Dendritic cell treated with granulocyte-macrophage colony-stimulating factor and Interleukin-4, amounts not matched to agents 40 ng/mL and 50 ng/mL, for 4 days (primary cell): ENCODE measurements around the gene POLR3A.

Source experiments
- H3K27ac Mint-ChIP-seq: one replicate; pipeline ENCODE4 v1.8.0; 2022; ENCODE audit warnings: mild to moderate bottlenecking, mixed read lengths
- H3K27me3 Mint-ChIP-seq: one replicate; pipeline ENCODE4 v1.8.0; 2022; ENCODE audit warnings: mild to moderate bottlenecking, mixed read lengths
- H3K36me3 Mint-ChIP-seq: one replicate; pipeline ENCODE4 v1.8.0; 2022; ENCODE audit warnings: low read depth, mixed read lengths
- H3K4me1 Mint-ChIP-seq: one replicate; pipeline ENCODE4 v1.8.0; 2022; ENCODE audit warnings: low read depth, mixed read lengths
- H3K4me3 Mint-ChIP-seq: one replicate; pipeline ENCODE4 v1.8.0; 2022; ENCODE audit warnings: mild to moderate bottlenecking, moderate library complexity, mixed read lengths
- H3K9me3 Mint-ChIP-seq: one replicate; pipeline ENCODE4 v1.8.0; 2022; ENCODE audit warnings: mixed read lengths
- intact Hi-C: fragments of 100-400 bp; cut with micrococcal nuclease; formaldehyde crosslinking; loops from one replicate; pipeline ENCODE4 v1.15.0; 2022

POLR3A gene

DNA sequence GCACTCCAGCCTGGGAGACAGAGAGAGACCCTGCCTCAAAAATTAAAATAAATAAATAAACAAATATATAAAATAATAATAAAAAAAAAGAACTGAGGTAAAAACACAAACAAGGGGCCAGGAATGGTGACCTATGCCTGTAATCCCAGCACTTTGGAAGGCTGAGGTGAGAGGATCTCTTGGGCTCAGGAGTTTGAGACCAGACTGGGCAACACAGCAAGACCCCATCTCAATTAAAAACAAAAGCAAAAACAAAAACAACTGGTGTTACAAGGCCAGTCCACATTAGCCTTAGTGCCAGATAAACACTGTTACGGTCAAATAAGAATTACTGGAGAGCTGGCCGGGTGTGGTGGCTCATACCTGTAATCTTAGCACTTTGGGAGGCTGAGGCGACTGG is 5.6 kb downstream of the POLR3A start:
- Mint-ChIP-seq H3K27me3 (no peaks in the 10 kb centered on the region), H3K36me3 (peaks cover 81% of the 10 kb centered on the region), H3K9me3 (no peaks in the 10 kb centered on the region), H3K27ac (no peak overlapping the region), H3K4me1 (peaks cover 21% of the 10 kb centered on the region), H3K4me3 (no peak overlapping the region)
- intact Hi-C loops, result no loop called here

GRCh38 chr10:78021201-78021600 is 8.1 kb downstream of the POLR3A start:
- Mint-ChIP-seq H3K27me3 (no peaks in the 10 kb centered on the region), H3K4me3 (no peak overlapping the region)

DNA sequence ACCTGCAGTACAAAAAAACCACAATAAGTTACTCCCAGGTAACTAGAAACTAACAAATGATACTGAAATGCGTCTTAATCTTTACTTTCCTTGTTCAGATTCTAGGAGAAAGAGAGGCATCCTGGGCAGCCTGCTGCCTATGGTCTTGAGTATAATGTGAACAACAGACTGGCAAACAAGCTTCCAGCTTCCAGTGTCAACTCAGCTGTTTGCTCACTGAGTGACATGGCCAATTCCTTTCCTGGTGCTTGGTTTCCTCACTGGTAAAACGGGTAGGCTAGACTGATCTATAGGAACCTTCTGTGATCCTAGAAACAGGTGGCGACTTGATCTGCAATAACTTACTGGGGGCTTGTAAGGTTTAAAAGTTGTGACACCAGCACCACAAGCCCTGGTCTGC is 10.1 kb downstream of the POLR3A start:
- Mint-ChIP-seq H3K27ac (no peak overlapping the region), H3K36me3 (peaks cover 100% of the 10 kb centered on the region), H3K27me3 (no peaks in the 10 kb centered on the region), H3K4me1 (no peaks in the 10 kb centered on the region), H3K9me3 (no peaks in the 10 kb centered on the region), H3K4me3 (no peak overlapping the region)
- intact Hi-C loops, result no loop called here

More at GRCh38 chr10:78021201-78021600, 8.1 kb downstream of the POLR3A start:
- Mint-ChIP-seq H3K4me1 (peaks cover under 1% of the 10 kb centered on the region), H3K27ac (no peak overlapping the region), H3K36me3 (peaks cover 100% of the 10 kb centered on the region), H3K9me3 (no peaks in the 10 kb centered on the region)
- intact Hi-C loops, result no loop called here

DNA sequence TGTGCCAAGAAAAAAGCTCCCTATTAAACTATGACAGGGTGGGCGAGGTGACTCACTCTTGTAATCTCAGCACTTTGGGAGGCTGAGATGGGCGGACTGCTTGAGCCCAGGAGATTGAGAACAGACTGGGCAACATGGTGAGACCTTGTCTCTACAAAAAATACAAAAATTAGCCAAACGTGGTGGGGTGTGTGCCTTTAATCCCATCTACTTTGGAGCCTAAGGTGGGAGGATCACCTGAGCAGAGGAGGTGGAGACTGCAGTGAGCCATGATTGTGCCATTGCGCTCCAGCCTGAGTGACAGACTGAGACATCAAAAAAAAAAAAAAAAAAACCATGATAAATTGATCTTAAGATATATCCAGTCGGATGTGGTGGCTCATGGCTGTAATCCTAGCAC is 11.5 kb downstream of the POLR3A start:
- no peak overlapping the region for H3K27ac Mint-ChIP-seq
- H3K9me3 Mint-ChIP-seq, result no peaks in the 10 kb centered on the region
- no peaks in the 10 kb centered on the region for H3K4me1 Mint-ChIP-seq
- H3K27me3 Mint-ChIP-seq, result no peaks in the 10 kb centered on the region
- no peak overlapping the region for H3K4me3 Mint-ChIP-seq
- H3K36me3 Mint-ChIP-seq, result peaks cover 100% of the 10 kb centered on the region
- intact Hi-C loops, result no loop called here

DNA sequence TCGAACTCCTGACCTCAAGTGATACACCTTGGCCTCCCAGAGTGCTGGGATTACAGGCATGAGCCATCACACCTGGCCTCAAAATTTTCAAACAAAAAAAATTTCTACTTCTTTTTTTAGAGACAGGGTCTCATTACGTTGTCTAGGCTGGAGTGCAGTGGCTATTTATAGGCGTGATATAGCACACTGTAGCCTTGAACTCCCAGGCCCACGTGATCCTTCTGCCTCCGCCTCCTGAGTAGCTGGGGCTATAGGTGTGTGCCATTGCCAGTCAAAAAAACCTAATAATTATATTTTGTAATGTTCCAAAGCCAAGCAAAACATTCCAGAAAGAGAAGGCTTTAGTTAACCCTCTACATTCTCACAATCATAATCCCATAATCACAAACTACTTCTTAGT is 13.8 kb downstream of the POLR3A start:
- Mint-ChIP-seq H3K27ac (no peak overlapping the region), H3K36me3 (peaks cover 100% of the 10 kb centered on the region), H3K4me1 (no peaks in the 10 kb centered on the region), H3K9me3 (no peaks in the 10 kb centered on the region), H3K27me3 (no peaks in the 10 kb centered on the region), H3K4me3 (no peak overlapping the region)
- intact Hi-C loops, result no loop called here

DNA sequence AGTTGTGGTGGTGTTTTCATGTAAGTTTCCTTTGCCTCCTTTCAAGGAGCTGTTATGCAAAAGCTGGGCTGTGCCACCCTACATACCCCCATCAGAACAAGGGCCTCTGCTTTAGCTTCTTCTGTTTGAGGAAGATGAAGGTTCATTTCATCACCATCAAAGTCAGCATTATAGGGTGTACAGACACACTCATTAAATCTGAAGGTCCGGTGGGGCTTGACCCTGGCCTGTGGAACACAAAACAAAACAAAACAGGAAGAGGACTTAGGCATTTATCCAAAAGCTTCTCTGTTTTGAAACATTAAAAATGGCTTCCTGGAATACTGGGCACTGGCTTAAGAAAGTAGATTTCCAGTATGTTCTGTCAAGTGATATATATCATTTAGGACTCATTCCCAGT is 15.8 kb downstream of the POLR3A start:
- Mint-ChIP-seq H3K4me3 (no peak overlapping the region), H3K27ac (no peak overlapping the region), H3K27me3 (no peaks in the 10 kb centered on the region), H3K4me1 (no peaks in the 10 kb centered on the region), H3K36me3 (peaks cover 100% of the 10 kb centered on the region), H3K9me3 (no peaks in the 10 kb centered on the region)
- intact Hi-C loops, result no loop called here

- intact Hi-C loops, result no loop called here
- Mint-ChIP-seq H3K36me3 (peaks cover 96% of the 10 kb centered on the region), H3K4me1 (no peaks in the 10 kb centered on the region), H3K27me3 (no peaks in the 10 kb centered on the region), H3K4me3 (no peak overlapping the region), H3K27ac (no peak overlapping the region), H3K9me3 (no peaks in the 10 kb centered on the region)
Observed at GRCh38 chr10:78011065-78011464, 18.2 kb downstream of the POLR3A start.

- H3K27ac Mint-ChIP-seq, result no peak overlapping the region
- H3K4me3 Mint-ChIP-seq, result no peak overlapping the region
- H3K36me3 Mint-ChIP-seq, result peaks cover 96% of the 10 kb centered on the region
- no peaks in the 10 kb centered on the region for H3K27me3 Mint-ChIP-seq
- H3K4me1 Mint-ChIP-seq, result no peaks in the 10 kb centered on the region
- intact Hi-C loops, result no loop called here
- no peaks in the 10 kb centered on the region for H3K9me3 Mint-ChIP-seq
Observed at GRCh38 chr10:78010278-78010677, 19.0 kb downstream of the POLR3A start.

DNA sequence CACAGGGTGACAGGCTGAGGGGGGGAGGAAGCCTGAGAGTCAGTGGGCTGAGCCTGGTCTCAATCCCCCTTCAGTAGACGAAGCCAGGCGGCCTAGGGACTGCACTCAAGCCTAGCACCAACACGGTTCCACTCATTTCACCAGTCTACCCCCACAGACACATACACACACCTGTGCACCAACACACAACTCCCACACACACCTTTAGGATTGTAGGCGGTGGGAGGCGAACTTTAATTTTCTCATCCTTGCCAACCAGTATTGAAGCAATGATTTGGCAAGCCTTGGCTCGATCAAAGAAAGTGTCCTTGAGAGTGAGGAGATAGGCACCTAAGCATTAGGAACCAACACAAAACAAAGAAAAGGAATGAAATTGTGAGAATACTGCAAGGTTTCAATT is 19.7 kb downstream of the POLR3A start:
- H3K27ac Mint-ChIP-seq, result no peak overlapping the region
- H3K4me3 Mint-ChIP-seq, result no peak overlapping the region
- no peaks in the 10 kb centered on the region for H3K27me3 Mint-ChIP-seq
- no peaks in the 10 kb centered on the region for H3K4me1 Mint-ChIP-seq
- no peaks in the 10 kb centered on the region for H3K9me3 Mint-ChIP-seq
- H3K36me3 Mint-ChIP-seq, result peaks cover 96% of the 10 kb centered on the region
- intact Hi-C loops, result no loop called here

- Mint-ChIP-seq H3K27ac (no peak overlapping the region), H3K36me3 (peaks cover 96% of the 10 kb centered on the region)
Observed at GRCh38 chr10:78007172-78007571, 22.1 kb downstream of the POLR3A start.

DNA sequence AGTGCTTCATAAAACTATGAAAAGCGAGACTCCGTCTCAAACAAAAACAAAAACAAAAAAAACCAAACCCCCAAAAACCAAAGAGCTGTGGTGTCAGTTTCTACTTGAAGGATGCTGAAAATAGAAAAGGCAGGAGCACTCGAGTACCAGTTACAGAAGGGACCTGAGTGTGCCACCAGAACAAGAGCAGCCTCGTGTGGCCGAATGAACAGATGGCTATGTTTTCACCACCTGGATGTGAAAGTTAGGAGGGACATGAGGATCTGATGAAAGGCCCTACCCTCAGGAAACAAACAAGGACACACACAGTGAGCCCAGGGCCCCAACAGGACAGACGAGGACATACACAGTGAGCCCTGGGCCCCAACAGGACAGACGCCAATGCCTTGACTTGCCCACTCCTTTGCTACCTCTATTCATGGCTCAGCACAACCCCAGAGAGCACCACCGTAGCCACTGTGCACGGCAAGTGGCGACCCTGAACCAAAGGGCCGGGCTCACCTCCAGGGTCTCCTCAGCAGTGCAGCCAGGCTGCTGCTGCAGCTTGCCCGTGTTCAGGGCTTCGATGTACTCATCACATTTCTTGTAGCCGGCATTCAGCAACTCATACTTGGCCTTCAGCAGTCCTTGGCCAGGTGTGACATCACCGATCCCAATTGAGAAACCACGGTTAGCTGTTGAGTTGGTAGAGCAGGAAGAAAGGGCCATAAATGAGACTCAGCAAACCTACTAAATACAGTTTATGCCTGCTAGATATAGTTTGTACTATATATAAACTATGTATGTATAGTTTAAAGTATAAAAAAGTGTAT is 24.9 kb downstream of the POLR3A start:
- Mint-ChIP-seq H3K27ac (no peak overlapping the region), H3K27me3 (no peaks in the 10 kb centered on the region), H3K36me3 (peaks cover 94% of the 10 kb centered on the region), H3K4me1 (no peaks in the 10 kb centered on the region), H3K9me3 (no peaks in the 10 kb centered on the region), H3K4me3 (no peak overlapping the region)
- intact Hi-C loops, result no loop called here

More at GRCh38 chr10:78007172-78007571, 22.1 kb downstream of the POLR3A start:
- H3K4me3 Mint-ChIP-seq, result no peak overlapping the region
- intact Hi-C loops, result no loop called here
- no peaks in the 10 kb centered on the region for H3K27me3 Mint-ChIP-seq
- no peaks in the 10 kb centered on the region for H3K4me1 Mint-ChIP-seq
- H3K9me3 Mint-ChIP-seq, result no peaks in the 10 kb centered on the region

- Mint-ChIP-seq H3K27ac (no peak overlapping the region), H3K27me3 (no peaks in the 10 kb centered on the region), H3K4me3 (no peak overlapping the region), H3K9me3 (no peaks in the 10 kb centered on the region), H3K36me3 (peaks cover 98% of the 10 kb centered on the region), H3K4me1 (no peaks in the 10 kb centered on the region)
- intact Hi-C loops, result no loop called here
Observed at GRCh38 chr10:78002541-78003288, 26.6 kb downstream of the POLR3A start.

GRCh38 chr10:78000956-78001472 is 28.3 kb downstream of the POLR3A start:
- Mint-ChIP-seq H3K36me3 (peaks cover 98% of the 10 kb centered on the region), H3K27ac (no peak overlapping the region), H3K9me3 (no peaks in the 10 kb centered on the region), H3K4me1 (no peaks in the 10 kb centered on the region), H3K4me3 (no peak overlapping the region), H3K27me3 (no peaks in the 10 kb centered on the region)
- intact Hi-C loops, result no loop called here

- Mint-ChIP-seq H3K27me3 (no peaks in the 10 kb centered on the region), H3K4me1 (no peaks in the 10 kb centered on the region), H3K4me3 (no peak overlapping the region), H3K27ac (no peak overlapping the region), H3K9me3 (no peaks in the 10 kb centered on the region), H3K36me3 (peaks cover 98% of the 10 kb centered on the region)
- intact Hi-C loops, result no loop called here
Observed at GRCh38 chr10:78000206-78000605, 29.1 kb downstream of the POLR3A start.
